ENCODE results near the gene RBM38.
"Not testable (repeated sequence)": the region's sequence is repeated elsewhere in the genome, so short reads cannot be mapped to it uniquely, and the experiment has no call there.

Gene RBM38

DNA sequence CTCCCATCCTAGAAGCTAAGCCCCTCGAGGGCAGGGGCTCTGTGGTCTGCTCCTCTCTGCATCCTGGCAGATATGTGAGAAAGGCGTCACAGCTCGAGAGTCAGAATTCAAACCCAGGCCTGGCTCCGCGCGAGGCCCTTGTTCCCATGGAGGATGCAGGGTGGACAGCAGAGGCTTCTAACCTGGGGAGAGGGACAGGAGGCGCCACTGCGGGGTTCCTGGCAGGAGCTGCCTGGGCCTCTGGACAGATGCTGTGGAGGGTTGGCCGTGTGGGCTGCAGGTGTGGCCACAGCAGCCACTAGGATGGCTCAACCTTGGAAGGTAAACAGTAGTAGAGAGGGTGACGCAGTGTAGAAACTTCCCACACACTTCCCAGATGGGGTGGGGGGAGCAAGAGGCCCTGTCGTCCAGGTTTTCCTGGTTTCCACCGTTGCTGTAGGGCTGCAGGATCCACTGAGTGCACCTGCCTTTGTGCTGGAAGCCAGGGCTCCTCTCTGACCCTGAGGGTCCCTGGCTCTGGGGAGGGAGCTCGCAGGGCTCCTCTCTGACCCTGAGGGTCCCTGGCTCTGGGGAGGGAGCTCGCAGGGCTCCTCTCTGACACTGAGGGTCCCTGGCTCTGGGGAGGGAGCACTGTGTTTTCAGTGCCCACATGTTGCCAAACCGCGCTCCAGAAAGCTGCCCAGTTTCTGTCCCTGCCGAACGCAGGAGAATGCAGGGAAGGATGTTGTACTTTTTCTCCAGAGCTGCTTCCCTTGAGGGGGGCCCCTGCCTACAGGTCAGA lies 14.2 kb downstream of the RBM38 start:
- no peak for DNase-seq

DNA sequence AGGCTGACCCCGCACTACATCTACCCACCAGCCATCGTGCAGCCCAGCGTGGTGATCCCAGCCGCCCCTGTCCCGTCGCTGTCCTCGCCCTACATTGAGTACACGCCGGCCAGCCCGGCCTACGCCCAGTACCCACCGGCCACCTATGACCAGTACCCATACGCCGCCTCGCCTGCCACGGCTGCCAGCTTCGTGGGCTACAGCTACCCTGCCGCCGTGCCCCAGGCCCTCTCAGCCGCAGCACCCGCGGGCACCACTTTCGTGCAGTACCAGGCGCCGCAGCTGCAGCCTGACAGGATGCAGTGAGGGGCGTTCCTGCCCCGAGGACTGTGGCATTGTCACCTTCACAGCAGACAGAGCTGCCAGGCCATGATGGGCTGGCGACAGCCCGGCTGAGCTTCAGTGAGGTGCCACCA lies 16.4 kb downstream of the RBM38 start:
- DNase-seq = no peak

DNA sequence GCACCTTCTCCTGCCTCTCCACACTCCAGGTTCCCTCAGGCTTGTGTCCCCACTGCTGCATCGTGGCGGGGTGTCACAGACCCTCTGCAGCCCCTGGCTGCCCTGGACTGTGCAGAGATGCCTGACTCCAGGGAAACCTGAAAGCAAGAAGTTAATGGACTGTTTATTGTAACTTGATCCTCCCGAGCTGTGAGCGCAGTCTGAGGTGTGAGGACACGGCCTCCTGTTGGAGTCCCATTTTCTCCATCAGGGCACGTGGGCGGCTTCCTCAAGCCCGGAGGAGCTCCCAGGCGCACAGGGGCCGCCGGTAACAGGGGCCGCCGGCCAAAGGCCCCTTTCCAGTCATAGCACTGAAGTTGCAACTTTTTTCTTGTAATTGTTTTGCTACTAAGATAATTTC lies 16.9 kb downstream of the RBM38 start:
- DNase-seq = no peak

DNA sequence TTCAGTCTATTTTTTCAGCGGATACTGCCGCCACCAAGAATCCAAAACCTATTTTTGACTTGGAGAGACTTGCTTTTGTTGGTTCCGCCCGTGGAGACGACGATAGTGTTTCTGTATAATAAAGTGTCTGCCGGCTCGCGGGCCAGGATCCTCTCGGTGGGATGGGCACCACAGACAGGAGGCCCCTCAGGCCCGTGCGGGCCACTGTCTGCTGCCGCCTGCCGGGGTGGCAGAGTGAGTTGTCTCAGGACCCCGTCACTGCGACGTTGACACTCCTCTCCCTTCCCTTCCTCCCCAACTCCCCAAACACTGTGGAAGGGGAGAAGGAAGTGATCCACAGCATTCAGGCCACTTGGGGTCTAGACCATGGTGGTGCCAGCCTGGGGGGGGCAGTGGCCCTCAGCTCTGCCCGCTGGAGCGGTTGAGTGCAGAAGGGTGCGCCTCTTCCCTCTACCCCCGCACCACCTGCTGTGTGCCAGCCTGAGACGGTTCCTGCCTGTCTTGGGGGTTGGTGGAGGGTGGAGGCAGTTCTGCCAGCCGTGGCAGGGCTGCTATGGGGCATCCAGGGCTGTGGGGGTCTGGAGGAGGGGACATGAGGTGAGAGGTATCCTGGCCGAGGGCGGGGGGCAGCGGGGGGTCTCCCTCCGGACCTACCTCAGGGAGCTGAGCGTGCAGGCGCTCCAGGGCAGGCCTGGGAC lies 17.5 kb downstream of the RBM38 start:
- no peak for DNase-seq

DNA sequence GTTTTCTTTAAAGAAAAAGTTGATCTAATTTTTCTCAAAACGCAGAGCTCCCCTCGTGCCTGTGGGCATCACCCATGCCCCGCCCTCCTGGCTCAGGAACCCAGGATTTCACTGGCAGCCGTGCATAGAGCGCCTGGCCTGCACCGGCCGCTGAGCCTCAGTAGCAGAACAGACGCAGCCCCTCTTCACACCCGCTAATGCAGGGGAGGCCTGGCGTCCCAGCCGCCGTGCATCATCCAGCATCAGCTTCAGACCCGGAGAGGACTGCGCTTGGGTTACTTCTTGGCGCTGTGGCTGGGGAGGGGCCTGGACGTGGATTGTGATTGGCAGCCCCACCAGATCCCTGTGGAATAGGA lies 18.1 kb downstream of the RBM38 start:
- no peak for DNase-seq

DNA sequence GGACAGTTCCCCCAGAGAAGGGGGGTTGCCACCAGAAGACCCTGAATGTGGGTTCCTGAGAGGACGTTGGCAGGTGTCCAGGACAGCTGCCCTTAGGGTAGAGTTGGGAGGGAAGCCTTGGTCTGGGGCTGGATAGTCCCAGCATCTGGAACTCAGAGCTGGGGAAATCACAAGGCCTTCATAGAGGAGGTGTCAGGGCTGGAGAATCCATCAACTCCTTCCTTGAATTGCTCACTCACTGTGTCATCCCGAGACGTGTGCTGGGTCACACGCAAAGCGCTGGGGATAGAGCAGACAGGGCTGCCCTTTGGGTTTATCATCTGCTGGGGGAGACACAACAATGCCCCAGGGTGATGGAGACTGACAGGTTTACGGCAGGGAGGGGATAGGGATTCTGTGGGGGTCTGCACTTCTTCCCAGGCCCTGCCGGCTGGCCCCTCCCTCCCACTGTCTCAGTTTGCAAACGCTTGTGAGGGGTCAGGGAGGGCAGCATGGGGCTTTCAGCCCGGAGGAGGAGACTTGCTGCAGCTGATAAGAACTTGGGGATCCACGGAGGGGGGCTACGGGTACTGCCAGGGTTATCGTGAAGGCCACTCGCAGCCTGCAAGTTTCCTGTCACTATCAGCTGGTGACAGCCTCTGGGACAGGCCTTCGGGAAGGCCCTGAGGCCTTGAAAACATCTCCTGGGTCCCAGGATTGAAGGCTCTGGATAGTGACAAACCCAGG lies 18.6 kb downstream of the RBM38 start:
- DNase-seq = no peak

DNA sequence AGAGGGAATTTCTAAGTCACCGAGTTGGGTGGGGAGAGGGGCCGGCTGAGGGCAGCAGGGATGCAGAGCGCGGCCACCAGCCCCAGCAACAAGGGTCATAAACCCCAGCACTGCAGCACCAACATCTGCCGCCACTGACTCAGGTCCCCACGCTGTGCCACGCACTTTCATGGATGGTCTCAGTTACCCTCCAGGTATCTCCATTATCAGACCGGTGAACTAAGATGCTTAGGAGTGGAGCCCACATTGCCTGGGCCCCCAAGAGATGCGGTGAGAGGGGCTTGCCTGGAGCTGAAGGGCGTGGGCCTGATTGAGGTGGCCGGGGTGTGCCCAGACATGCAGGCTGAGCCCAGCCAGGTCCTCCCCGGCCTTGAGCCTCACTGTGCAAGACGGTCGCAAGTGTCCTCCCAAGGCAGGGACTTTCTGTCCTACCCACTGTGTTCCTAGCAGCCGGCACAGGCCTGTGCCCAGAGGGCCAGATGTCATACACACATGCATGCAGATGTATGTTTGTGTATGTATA lies 19.3 kb downstream of the RBM38 start:
- DNase-seq = no peak

DNA sequence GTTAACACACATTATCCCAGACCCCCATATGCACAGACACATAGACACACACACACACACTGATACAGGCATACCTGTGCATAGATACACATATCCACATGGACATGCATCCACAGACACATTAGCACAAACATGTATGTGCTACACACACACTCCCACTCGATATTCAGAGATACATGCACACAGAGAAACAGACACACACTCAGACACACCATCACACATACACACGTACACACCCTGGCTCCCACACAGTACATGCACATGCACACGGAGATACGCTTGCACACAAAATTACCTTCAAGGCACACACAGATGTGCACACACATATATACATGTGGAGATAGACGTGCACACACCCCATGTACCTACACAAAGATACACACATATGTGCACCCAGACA lies 19.7 kb downstream of the RBM38 start:
- no peak for DNase-seq

DNA sequence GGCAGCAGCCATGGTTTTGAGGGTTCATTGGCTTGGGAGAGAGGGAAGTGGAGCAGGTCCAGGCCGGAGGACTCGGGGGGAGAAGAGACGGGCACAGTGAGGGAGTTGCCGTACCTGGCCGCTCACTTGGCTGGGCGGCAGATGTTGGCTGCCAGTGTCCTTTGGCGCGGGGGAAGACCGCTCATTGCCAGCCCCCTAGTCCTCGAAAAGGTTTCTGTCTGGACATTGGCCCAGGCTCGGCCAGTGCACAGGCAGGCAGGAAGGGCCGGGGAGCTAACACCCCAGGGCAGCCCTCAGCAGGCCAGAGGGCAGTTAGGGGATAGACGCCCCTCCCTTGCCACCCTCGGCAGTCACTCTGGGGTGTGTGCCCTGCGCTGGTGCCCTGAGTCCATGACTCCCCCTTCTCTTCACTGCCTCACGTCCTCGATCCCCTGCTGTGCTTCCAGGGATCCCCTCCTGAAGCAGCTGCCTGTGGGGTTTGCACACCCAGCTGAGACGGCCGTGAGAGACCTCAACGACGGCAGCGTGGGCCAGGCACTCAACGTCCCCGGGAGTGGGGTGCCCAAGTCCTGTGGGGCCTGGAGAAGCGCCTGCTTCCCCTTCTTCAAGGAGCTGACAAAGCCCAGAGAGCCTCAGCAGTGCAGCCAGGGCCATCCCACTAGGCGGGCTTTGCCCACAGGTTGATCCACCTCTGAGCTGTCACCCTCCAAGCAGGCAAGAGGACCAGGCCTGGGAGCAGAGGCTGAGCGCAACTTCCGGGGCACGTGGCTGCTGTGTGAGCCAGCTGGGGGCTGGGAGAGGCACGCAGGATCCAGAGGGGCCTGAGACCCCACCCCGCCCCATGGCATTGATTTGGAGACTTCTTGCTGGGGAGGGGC lies 20.4 kb downstream of the RBM38 start:
- no peak for DNase-seq

DNA sequence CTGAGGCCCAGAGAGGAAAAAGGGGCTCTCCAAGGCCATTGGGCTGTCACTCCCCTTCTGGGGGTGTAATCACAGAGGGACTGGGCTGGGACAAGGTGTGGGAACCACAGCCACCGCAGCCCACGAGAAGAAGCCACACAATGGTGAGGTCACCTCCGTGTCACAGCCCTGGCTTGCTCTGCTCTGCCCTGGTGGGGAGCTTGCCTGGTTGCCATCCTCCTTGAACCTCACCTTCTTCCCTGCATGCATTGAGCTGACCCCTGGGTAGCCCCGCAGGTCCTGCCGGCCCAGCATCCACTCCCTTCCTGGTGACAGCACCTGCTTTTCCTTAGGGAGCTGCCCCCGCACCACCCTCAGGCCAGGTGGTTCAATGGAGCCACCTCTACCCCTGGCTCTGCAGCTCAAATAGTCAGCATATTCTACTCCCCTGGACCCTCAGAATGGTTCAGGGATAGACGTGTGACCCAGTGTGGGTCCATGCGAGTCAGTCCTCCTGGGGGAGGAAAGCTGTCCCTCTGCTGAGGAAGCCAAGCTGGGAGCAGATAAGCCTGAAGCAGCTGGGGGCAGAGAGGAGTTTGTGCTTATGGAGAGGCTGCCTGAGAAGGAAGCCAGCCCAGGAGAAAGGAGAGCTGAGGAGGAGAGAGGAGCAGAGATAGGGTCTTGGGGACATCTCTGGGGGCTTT lies 21.3 kb downstream of the RBM38 start:
- DNase-seq = no peak

DNA sequence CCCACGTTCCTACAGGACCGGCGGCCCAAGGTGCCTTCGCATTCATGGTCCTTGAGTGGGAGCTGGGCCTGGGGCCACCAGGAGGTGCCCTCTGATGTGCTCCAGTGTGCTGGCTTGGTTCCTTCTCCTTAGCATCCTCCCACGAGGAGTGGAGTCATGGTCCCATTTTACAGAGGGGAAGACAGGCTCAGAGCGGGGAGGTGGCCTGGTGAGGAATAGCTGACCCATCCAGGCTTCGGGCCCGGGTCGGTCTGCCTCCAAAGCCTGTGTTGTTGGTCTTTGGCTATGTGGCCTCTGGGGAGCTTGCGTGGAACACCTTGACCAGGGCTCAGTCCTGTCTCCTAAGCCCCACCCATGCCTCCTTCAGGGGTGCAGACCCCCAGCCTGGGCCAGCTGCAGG lies 22.8 kb downstream of the RBM38 start:
- no peak for DNase-seq

DNA sequence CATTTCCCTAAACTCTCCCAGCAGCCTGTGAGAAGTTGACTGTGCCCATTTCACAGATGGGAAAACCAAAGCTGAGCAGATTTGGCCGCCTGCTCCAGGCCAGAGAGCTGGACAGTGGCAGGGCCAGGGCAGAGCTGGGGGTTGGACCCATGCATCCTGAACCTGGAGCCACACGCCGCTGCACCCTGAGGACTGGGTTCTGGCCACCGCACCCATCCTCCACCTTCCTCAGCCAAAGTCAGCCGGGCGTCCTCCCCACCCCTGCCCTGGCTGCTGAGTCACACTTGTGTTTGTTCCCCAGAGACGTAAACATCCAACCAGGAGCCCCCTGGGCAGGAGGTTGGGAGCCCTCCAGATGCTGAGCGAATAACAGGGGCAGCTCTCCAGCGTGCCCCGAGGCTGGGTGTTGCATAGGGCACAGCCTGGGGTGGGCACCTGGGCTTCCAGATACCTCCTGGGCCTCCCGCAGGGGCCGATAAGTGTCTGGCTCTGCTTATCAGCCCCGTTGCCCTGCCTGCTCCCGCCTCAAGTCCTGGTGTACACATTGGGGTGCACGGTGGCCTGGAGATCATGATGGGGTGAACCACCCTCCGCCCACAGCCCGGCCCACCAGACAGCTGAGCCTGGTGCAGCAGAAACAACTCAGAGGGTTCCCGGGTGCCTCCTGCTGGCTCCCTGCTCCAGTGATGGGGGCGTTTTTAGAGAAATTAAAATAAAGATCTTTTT lies 23.8 kb downstream of the RBM38 start:
- no peak for DNase-seq

DNA sequence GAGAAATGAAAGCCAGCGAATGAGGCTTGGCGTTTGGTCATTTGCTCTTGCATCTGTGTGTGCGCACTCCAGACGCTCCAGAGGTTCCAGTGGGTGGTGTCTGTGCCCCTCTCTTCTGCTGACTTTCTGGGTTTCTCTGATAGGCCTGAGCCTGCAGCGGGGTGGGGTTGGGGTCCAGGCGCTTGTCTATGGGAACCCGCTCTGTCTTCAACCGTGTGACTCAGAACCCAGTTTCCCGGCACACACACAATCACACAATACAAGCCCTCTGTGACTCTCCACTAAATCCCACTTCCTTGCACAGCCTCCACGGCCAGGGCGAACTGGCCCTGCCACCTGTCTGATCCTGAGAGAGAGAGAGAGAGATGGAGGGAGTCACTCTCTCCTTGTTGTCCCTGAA lies 24.6 kb downstream of the RBM38 start:
- DNase-seq = no peak

DNA sequence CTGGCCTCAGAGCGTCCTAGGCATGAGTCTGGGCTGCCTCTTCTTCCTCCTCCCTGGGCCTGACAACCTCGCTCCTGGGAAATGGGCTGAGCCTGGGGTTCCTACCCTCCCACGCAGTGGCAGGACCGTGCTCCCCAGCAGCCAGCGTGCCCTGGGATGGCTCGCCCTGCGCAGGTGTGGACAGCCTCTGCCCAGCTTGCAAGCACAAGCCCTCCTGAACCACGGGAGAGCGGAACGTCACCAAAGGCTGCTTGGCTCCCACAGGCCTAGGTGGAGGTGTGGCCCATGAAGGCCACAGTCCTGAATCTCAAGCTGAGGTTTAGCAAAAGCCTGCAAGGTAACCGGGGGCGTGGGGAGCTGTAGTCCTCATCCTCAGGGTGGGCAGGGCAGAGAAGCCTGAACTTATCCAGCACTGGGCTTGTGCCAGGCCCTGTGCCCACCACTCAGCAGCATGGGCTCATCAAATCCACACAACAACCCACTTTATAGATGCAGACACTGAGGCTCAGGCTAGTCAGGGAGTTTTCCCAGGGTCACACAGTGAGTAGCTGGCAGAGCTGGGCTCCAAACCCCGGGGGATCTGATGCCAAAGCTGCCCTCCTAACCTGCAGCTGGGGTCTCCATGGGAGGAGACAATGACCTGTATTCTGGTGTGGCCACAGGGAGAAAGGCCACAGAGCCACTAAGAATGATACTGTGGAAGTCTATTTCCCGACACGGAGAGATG lies 25.3 kb downstream of the RBM38 start:
- DNase-seq = no peak

DNA sequence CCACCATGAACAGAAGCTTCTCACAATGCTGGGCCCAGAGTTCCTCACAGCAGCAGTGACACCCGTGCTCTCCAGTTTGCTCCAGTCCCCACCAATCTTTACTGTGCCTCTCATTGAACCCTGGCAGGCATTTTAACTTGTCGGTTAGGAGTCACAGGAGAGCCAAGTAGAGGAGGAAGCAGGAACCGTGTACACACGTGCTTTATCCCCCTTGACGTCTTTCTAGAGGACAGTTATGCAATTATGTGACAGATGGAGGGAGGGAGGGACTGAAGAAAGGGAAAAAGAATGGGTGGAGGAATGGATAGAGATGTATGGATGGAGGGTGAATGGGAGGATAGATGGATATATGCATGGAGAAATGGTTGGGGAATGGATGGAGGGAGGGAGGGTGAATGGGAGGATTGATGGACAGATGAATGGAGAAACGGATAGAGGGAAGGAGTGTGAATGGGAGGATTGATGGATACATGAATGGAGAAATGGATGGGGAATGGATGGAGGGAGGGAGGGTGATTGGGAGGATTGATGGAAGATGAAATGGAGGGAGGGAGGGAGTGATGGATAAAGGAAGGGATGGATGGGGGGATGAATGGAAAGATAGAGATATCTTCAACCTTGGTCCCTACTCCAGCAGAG lies 26.0 kb downstream of the RBM38 start:
- no peak for DNase-seq

DNA sequence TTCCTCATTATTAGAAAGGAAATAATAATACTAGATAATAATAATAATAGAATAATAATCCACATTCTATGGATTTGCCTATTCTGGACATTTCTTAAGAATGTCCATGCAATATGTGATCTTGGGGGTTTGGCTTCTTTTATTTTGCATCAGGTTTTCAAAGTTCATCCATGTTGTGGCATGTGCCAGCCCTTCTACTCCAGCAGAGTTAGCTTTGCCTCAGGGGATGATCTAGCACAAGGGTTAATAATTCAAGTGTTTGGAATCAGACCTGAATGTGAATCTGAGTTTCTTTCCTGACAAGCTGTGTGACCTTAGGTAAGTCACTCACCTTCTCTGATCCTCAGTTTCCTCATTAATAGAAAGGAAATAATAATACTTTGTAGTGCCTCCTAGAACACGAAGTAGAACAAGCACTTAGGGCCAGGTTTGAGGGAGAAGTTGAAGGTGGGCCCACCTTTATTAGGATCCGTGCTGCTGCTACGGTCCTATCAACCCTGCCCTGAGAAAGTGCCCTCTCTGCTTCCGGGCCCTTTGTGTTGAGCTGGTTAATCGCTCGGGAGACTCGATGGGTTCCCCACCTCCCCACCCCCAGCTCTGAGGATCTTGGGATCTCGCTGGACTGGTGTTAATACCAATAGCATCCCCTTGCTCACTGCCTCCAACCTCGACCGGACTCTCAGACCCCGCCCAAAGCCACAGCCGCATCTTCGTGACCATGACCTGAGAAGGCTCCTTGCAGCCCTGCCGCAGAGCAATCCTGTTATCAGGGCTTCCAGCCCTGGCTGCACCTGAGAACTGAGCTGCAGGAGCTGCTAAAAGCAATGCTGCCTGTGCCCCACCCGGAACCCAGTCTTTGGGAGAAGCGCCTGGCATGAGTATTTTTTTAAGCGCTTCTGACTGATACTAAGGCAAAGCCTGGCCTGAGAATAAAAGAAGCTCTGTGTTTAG lies 26.9 kb downstream of the RBM38 start:
- DNase-seq = no peak

DNA sequence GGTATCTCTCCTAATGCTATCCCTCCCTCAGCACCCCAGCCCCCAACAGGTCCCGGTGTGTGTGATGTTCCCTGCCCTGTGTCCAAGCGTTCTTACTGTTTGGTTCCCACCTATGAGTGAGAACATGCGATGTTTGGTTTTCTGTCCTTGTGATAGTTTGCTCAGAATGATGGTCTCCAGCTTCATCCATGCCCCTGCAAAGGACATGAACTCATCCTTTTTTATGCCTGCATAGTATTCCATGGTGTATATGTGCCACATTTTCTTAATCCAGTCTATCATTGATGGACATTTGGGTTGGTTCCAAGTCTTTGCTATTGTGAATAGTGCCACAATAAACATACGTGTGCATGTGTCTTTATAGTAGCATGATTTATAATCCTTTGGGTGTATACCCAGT lies 28.3 kb downstream of the RBM38 start:
- DNase-seq = not testable (repeated sequence)

DNA sequence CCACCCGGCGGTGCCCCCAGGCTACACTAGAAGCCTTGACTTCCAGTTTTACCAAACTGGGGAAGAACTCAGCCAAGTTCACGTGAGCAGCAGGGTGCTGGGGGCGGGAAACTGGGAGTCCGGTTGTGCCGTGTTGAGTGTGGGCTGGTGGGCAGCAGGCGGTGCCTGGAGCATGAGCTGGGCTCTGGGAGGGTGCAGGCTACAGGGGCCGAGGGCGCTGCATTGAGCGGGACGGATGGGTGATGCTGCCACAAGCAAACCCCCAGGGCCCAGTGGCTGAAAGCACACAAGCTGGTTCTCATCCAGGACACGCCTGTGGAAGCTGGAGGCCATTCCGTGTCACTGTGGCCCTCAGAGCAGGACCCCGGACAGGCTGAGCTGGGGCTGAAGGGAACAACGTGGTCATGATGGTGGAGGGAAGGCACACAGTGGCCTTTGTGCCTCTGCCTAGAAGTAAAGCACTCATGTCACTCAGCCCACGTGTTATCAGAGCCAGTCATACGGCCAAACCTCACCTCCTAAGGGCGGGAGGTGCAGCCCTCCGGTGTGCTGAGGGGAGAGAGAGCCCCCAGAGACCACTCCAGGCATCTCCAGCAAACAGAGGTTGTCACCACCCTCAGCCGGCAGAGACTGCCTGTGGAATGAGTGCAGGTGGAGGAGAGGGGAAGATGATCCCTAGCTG lies 29.5 kb downstream of the RBM38 start:
- no peak for DNase-seq

Data from retina (tissue), 1 donor.